GM18519 (cell line): Measurements from ENCODE around the gene CDKAL1.

ENCODE experiments used
- ATAC-seq: cut with Tn5 transposase; IDR thresholded peaks from one replicate; pipeline ENCODE4 v1.9.1; 2021; ENCODE audit warnings: mild to moderate bottlenecking, moderate library complexity; ENCODE audit not compliant: unreplicated experiment, low FRiP score

Gene CDKAL1

GRCh38 chr6:20670750-20671149 lies 136.5 kb downstream of the CDKAL1 start:
- ATAC-seq, result no peak

DNA sequence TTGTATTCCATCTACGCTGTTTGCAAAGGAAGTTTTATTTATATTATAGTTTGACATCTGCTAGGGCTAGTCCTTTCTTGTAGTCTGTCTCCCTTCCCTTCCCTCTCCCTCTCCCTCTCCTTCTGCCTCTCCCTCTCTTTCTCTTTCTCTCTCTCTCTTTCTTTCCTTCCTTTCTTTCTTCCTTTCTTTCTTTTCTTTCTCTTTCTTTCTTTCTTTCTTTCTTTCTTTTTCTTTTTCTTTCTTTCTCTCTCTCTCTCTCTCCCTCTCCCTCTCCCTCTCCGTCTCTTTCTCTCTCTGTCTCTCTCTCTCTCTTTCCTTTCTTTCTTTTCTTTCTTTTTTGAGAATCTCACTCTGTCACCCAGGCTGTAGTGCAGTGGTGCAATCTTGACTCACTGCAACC lies 137.8 kb downstream of the CDKAL1 start:
- ATAC-seq, result no peak

GRCh38 chr6:20673458-20673857 lies 139.2 kb downstream of the CDKAL1 start:
- no peak for ATAC-seq

DNA sequence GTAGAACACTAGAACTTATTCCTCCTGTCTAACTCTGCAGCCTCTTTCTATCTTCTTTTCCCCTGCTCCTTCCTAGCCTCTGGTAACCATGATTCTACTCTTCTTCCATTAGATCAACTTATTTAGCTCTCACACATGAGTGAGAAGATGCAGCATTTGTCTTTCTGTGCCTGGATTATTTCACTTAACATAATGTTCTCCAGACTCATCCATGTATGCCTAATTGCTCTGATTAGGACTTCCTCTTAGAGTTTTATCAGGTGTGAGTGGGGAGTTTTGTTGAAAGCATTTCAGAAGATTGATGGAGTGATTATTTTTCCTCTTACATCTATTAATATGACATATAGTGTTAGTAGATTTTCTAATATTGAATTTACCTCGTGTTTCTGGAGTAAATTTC lies 140.4 kb downstream of the CDKAL1 start:
- no peak for ATAC-seq

DNA sequence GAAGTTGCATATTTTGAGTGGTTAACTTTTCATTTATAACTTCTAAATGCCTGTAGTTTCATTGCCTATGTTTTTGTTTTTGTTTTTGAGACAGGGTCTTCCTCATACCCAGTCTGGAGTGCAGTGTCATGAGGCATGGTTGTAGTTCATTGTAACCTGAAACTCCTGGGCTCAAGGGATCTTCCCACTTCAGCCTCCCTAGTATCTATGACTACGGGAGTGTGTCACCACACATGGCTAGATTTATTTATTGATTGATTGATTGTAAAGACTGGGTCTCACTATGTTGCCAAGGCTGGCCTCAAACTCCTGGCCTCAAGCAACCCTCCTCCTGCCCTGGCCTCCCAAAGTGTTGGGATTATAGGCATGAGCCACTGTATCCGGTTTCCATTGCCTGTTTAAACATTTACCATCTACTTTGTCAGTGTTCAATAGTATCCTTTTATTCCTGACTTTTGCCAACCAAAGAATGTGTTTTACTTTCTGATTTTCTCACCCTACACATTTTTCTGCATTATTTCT lies 144.6 kb downstream of the CDKAL1 start:
- no peak for ATAC-seq

DNA sequence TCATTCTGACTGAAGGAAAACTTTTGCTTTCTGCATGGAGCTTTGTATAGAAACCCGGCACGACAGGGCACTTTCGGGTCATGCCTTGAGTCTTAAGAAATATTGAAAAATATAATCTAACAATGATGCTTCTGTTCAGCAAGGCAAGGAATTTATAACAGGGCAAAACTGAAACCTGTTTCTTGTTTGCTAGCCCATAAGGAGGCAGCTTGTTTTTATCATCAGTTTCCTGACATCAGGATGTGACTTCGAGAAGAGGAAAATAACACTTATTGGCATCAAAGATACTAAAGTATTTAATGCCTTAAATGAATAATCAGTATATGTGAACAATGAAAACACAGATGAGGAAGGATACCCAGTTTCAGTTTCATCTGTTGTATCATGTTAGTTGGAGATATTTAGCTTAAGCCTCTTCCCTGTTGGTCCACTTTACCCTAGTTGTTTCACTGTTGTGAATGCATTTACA lies 146.5 kb downstream of the CDKAL1 start:
- peak; percentile 76 for ATAC-seq

DNA sequence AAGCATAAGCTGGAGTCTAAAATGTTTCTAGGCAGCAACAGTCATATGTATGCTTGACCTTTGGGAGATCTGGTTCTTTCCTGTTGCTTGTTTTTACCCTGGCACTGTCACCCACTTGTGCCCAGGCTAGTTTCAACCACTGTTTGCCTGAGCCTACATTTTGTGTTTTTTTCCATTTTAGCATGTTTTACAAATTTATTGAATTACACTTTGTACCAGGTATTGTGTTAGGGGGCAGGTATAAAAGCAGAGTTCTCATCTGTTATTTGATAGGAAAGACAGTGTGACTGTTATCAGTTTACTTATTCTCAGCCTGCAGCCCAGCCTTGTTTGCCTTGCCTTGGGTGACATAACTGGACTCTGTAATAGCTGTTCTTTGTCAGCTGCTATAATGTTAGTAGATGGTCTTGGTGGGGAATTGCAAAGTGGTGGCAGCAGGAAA lies 147.0 kb downstream of the CDKAL1 start:
- ATAC-seq, result no peak

GRCh38 chr6:20684474-20684873 lies 150.2 kb downstream of the CDKAL1 start:
- no peak for ATAC-seq

GRCh38 chr6:20686142-20686541 lies 151.9 kb downstream of the CDKAL1 start:
- ATAC-seq, result no peak

DNA sequence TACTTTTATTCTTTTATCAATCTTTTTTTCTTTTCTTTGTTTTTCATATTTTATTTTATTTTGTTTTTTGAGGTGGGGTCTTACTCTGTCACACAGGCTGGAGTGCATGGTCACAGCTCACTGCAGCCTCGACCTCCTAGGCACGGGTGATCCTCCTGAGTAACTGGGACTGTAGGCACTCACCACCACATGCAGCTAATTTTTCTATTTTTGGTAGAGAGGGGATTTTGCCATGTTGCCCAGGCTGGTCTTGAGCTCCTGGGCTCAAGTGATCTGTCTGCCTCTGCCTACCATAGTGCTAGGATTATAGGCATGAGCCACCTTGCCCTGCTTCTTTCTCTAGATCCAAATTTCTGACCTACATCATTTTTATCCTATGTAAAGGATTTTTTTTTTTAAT lies 153.2 kb downstream of the CDKAL1 start:
- ATAC-seq, result no peak

- peak; percentile 94 for ATAC-seq
Observed at GRCh38 chr6:20688710-20689500, 154.6 kb downstream of the CDKAL1 start.

- no peak for ATAC-seq
Observed at GRCh38 chr6:20691185-20691584, 156.9 kb downstream of the CDKAL1 start.

DNA sequence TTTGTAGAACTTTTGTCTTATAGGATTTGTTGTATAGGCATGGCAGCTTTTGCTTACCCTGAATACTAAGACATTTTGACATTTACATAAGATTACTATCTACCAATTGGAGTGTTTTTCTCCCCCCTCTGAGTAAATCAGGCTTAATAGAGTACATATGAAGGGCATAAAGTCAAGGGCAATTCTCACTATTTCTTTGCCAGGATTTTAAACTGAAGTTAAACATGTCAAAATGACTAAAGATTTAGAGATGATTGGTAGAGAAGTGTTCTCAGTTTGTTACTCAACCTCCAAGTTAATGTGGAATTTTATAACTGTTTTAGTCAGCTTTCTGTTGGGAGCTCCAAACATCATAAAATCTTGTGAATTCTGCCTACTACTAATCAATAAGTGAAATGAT lies 157.8 kb downstream of the CDKAL1 start:
- no peak for ATAC-seq

GRCh38 chr6:20693466-20694063 lies 159.3 kb downstream of the CDKAL1 start:
- no peak for ATAC-seq

DNA sequence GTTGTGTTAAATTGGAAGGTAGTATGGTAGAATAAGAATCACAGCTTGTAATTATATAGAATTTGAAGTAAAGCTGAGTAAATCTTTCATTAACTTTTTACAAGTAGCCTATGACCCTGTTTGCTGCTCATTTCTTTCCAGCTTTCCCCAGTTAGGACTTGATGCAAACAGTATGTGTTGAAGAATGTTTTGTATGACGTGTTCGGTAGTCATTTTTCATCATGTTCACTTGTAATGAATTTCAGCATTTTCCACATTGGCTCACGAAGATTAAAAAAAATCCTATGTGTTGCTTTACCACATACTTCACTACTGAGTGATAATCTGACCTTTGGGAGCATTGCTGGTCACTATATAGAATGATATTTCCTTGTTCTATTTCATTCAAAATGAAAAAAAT lies 162.4 kb downstream of the CDKAL1 start:
- ATAC-seq, result no peak

GRCh38 chr6:20698675-20699074 lies 164.4 kb downstream of the CDKAL1 start:
- ATAC-seq, result no peak

GRCh38 chr6:20699402-20699801 lies 165.1 kb downstream of the CDKAL1 start:
- no peak for ATAC-seq

- ATAC-seq, result no peak
Observed at GRCh38 chr6:20700375-20700774, 166.1 kb downstream of the CDKAL1 start.

- ATAC-seq, result no peak
Observed at GRCh38 chr6:20702366-20702765, 168.1 kb downstream of the CDKAL1 start.

GRCh38 chr6:20703049-20703448 lies 168.8 kb downstream of the CDKAL1 start:
- ATAC-seq, result no peak

- no peak for ATAC-seq
Observed at GRCh38 chr6:20704325-20705025, 170.2 kb downstream of the CDKAL1 start.
